HEK293 (cell line): ENCODE measurements around the gene TMEM181.

Experiments used
- CTCF ChIA-PET: fragments of 350-600 bp; formaldehyde crosslinking; extraction: SDS; loops from one replicate; lab custom pipeline; 2021; ENCODE audit warnings: antibody characterized with exemption; lab: Yijun Ruan, JAX
- POLR2A ChIA-PET: fragments of 300-600 bp; formaldehyde crosslinking; extraction: SDS; loops from one replicate; lab custom pipeline; 2020; ENCODE audit warnings: antibody characterized with exemption, inconsistent platforms; lab: Yijun Ruan, JAX
- H3K27ac ChIP-seq: fragments of 200-500 bp; sonication (Bioruptor generic); 2 replicates; pipeline ENCODE4 v1.5.1; 2014; ENCODE audit warnings: low read depth, low read length, control low read depth, inconsistent platforms; ENCODE audit errors: extremely low read depth
- H3K36me3 ChIP-seq, 2 experiments: fragments of 200-500 bp in 1 of 2; sonication (Bioruptor generic) in 1 of 2; 1 replicate in 1 of 2; 2 replicates in 1 of 2; pipeline ENCODE4 v1.5.1; 2014 to 2017; ENCODE audit warnings: inconsistent platforms in 2 of 2, low read length in 2 of 2; ENCODE audit not compliant: control insufficient read depth in 2 of 2, insufficient read depth in 1 of 2
- H3K4me1 ChIP-seq: fragments of 200-500 bp; sonication (Bioruptor generic); 2 replicates; pipeline ENCODE4 v1.5.1; 2014; ENCODE audit warnings: mild to moderate bottlenecking, low read length, inconsistent platforms; ENCODE audit not compliant: control insufficient read depth, insufficient read depth
- H3K4me3 ChIP-seq: 2 replicates; pipeline ENCODE4 v1.5.1; 2011; ENCODE audit warnings: low read depth, mild to moderate bottlenecking, control low read depth, low read length, moderate library complexity
- H3K9me3 ChIP-seq: fragments of 200-500 bp; sonication (Bioruptor generic); 2 replicates; pipeline ENCODE4 v1.5.1; 2014; ENCODE audit warnings: low read depth, low read length, inconsistent platforms; ENCODE audit not compliant: control insufficient read depth, insufficient read depth
- YY1 ChIP-seq: fragments of 450-650 bp; formaldehyde crosslinking; IDR thresholded peaks from 2 replicates; pipeline ENCODE4 v1.5.1; 2018; ENCODE audit warnings: missing biosample characterization, missing genetic modification characterization
- ZBTB8A ChIP-seq: fragments of 450-650 bp; formaldehyde crosslinking; IDR thresholded peaks from 2 replicates; pipeline ENCODE4 v1.5.1; 2016; ENCODE audit warnings: missing biosample characterization, missing genetic modification characterization
- ZFP3 ChIP-seq: fragments of 450-650 bp; formaldehyde crosslinking; IDR thresholded peaks from 2 replicates; pipeline ENCODE4 v1.5.1; 2016; ENCODE audit warnings: low read depth, missing biosample characterization, missing genetic modification characterization
- ZFP37 ChIP-seq: fragments of 450-650 bp; formaldehyde crosslinking; IDR thresholded peaks from 2 replicates; pipeline ENCODE4 v1.5.1; 2016; ENCODE audit warnings: missing biosample characterization, missing genetic modification characterization
- ZNF10 ChIP-seq: fragments of 450-650 bp; formaldehyde crosslinking; IDR thresholded peaks from 2 replicates; pipeline ENCODE4 v1.5.1; 2017; ENCODE audit warnings: missing biosample characterization, missing genetic modification characterization
- ZNF18 ChIP-seq: fragments of 450-650 bp; formaldehyde crosslinking; IDR thresholded peaks from 2 replicates; pipeline ENCODE4 v1.5.1; 2016; ENCODE audit warnings: missing biosample characterization, missing genetic modification characterization
- ZNF274 ChIP-seq, 2 experiments: fragments of 200-500 bp in 1 of 2; fragments of 450-650 bp in 1 of 2; sonication (Bioruptor generic) in 1 of 2; formaldehyde crosslinking in 1 of 2; IDR thresholded peaks; 2 replicates each; pipeline versions ENCODE4 v1.5.1 to v1.6.1; 2014 to 2016; ENCODE audit warnings: borderline replicate concordance in 1 of 2, inconsistent platforms in 1 of 2, low read length in 1 of 2, missing biosample characterization in 1 of 2, missing genetic modification characterization in 1 of 2
- ZNF280D ChIP-seq: fragments of 450-650 bp; formaldehyde crosslinking; IDR thresholded peaks from 2 replicates; pipeline ENCODE4 v1.5.1; 2016; ENCODE audit warnings: missing biosample characterization, missing genetic modification characterization
- ZNF311 ChIP-seq: fragments of 450-650 bp; formaldehyde crosslinking; IDR thresholded peaks from 2 replicates; pipeline ENCODE4 v1.5.1; 2017; ENCODE audit warnings: missing biosample characterization, missing genetic modification characterization, borderline replicate concordance
- ZNF366 ChIP-seq: fragments of 450-650 bp; formaldehyde crosslinking; conservative IDR thresholded peaks from 2 replicates; pipeline ENCODE4 v1.5.1; 2016; ENCODE audit warnings: missing biosample characterization, missing genetic modification characterization
- ZNF37A ChIP-seq: fragments of 450-650 bp; IDR thresholded peaks from 2 replicates; pipeline ENCODE4 v1.5.1; 2018; ENCODE audit warnings: missing biosample characterization, missing genetic modification characterization
- ZNF394 ChIP-seq: fragments of 450-650 bp; formaldehyde crosslinking; IDR thresholded peaks from 2 replicates; pipeline ENCODE4 v1.5.1; 2016; ENCODE audit warnings: missing biosample characterization, missing genetic modification characterization, mild to moderate bottlenecking, moderate library complexity, borderline replicate concordance
- ZNF513 ChIP-seq: fragments of 450-650 bp; IDR thresholded peaks from 2 replicates; pipeline ENCODE4 v1.5.1; 2018; ENCODE audit warnings: missing biosample characterization, missing genetic modification characterization
- ZNF521 ChIP-seq: fragments of 450-650 bp; formaldehyde crosslinking; IDR thresholded peaks from 2 replicates; pipeline ENCODE4 v1.5.1; 2017; ENCODE audit warnings: missing biosample characterization, mild to moderate bottlenecking, missing genetic modification characterization
- ZNF548 ChIP-seq: fragments of 450-650 bp; formaldehyde crosslinking; IDR thresholded peaks from 2 replicates; pipeline ENCODE4 v1.5.1; 2016; ENCODE audit warnings: missing biosample characterization, missing genetic modification characterization
- ZNF677 ChIP-seq: fragments of 450-650 bp; IDR thresholded peaks from 2 replicates; pipeline ENCODE4 v1.5.0; 2018; ENCODE audit warnings: missing biosample characterization, mild to moderate bottlenecking, missing genetic modification characterization, moderate library complexity
- ZNF692 ChIP-seq: fragments of 450-650 bp; formaldehyde crosslinking; IDR thresholded peaks from 2 replicates; pipeline ENCODE4 v1.5.1; 2016; ENCODE audit warnings: missing biosample characterization, missing genetic modification characterization
- ZNF791 ChIP-seq: fragments of 450-650 bp; formaldehyde crosslinking; IDR thresholded peaks from 2 replicates; pipeline ENCODE4 v1.5.1; 2016; ENCODE audit warnings: missing biosample characterization, missing genetic modification characterization

Gene TMEM181

GRCh38 chr6:158666628-158667359 is 106.9 kb downstream of the TMEM181 start (continued):
- no peak for TF ChIP-seq ZNF548 (tag by site-specific recombination)
- TF ChIP-seq, all 188 proteins: peak for 0

GRCh38 chr6:158667360-158667981 is 107.6 kb downstream of the TMEM181 start:
- no peaks in the 10 kb centered on the region for H3K4me1 ChIP-seq
- TF ChIP-seq ZNF677 (tag by site-specific recombination) = no peak
- TF ChIP-seq ZNF513 (tag by site-specific recombination) = no peak
- TF ChIP-seq ZNF37A (tag by site-specific recombination) = no peak
- no peak for TF ChIP-seq ZNF692 (tag by site-specific recombination)
- TF ChIP-seq ZNF274 (IDR thresholded peaks at IDR 0.05; ENCODE audit: low read length) = no peak
- no peak for TF ChIP-seq ZNF274 (tag by site-specific recombination; IDR thresholded peaks at IDR 0.05; ENCODE audit: borderline replicate concordance)
- no peak for TF ChIP-seq ZNF18 (tag by site-specific recombination)
- no peak for TF ChIP-seq ZNF311 (tag by site-specific recombination)
- TF ChIP-seq ZFP3 (tag by site-specific recombination) = no peak
- no peak for TF ChIP-seq ZNF394
- TF ChIP-seq ZNF791 (tag by site-specific recombination) = no peak
- no peak for TF ChIP-seq ZNF10 (tag by site-specific recombination)
- TF ChIP-seq ZBTB8A (tag by site-specific recombination) = no peak
- TF ChIP-seq ZNF521 (tag by site-specific recombination) = no peak
- TF ChIP-seq ZNF280D (tag by site-specific recombination) = no peak
- no peak for TF ChIP-seq ZNF366 (tag by site-specific recombination)
- TF ChIP-seq YY1 = no peak
- TF ChIP-seq ZFP37 (tag by site-specific recombination) = no peak
- H3K4me3 ChIP-seq = no peak overlapping the region
- no peaks in the 10 kb centered on the region for H3K36me3 ChIP-seq
- no peak overlapping the region for H3K27ac ChIP-seq
- ChIA-PET POLR2A (no interaction called here), CTCF (interaction anchor here (1.5 to 2.7 kb wide), 4 partner anchors 23 to 453 kb away, joined by 6 to 8 read pairs (median 6); no protein-coding TSS in a partner anchor)
- no peaks in the 10 kb centered on the region for H3K9me3 ChIP-seq
